Retinal pigment epithelial cell (primary cell): ENCODE data around the gene NOS3.

Experiments used
- DNase-seq: peaks from one replicate; pipeline ENCODE4 v3.0.0-alpha.2; 2010; ENCODE audit warnings: low read depth
- H3K4me3 ChIP-seq: 2 replicates; pipeline ENCODE4 v1.5.1; 2011; ENCODE audit warnings: mild to moderate bottlenecking, low read length, control low read depth, moderate library complexity
- CTCF ChIP-seq: conservative IDR thresholded peaks from 2 replicates; pipeline ENCODE4 v1.5.1; 2011; ENCODE audit warnings: low read depth, low read length, control low read depth, inconsistent platforms

NOS3 gene

GRCh38 chr7:151062399-151063211, 71.8 kb downstream of the NOS3 start:
- TF ChIP-seq CTCF, result no peak
- H3K4me3 ChIP-seq, result peak overlapping the region; percentile 83
- no peak for DNase-seq

- no peak for TF ChIP-seq CTCF
- peak overlapping the region; percentile 51 for H3K4me3 ChIP-seq
- DNase-seq, result no peak
Measured at GRCh38 chr7:151063212-151063561, 72.4 kb downstream of the NOS3 start.
